ENCODE data around the gene WDHD1.
"Not testable (repeated sequence)": the region's sequence is repeated elsewhere in the genome, so short reads cannot be mapped to it uniquely, and the experiment has no call there.

WDHD1 gene

DNA sequence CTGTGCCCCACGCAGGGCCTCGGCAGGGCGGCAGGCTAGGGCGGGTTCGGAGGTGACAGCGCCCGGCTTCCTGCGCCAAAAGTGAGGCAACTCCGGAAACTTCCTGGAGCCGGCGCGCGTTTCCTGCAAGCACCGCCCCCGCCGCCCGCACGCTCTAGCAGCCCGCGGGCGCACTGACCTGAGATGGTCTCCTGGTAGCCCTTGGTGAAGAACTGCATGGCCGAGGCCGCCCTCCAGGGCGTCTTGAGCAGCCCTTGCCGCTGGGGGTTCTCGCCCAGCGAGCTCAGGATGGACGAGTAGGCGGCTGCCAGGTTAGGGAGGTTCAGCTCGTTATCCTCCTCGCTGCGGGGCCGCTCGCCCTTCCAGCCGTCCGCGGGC, 124.8 kb downstream of the WDHD1 start:
- H3K27ac ChIP-seq (ENCODE audit: low read length, poor library complexity, severe bottlenecking): no peak overlapping the region
- no peaks in the 10 kb centered on the region for H3K9me3 ChIP-seq (ENCODE audit: control insufficient read depth, low read length)
- DNase-seq: peak; percentile 87
- H2BK15ac ChIP-seq (ENCODE audit: low read depth, poor library complexity, severe bottlenecking): peak overlapping the region; percentile 52
- no peak overlapping the region for H2AK5ac ChIP-seq (ENCODE audit: low read length, severe bottlenecking)
- no peaks in the 10 kb centered on the region for H3K79me1 ChIP-seq (replicated peaks; ENCODE audit: low read length, poor library complexity, severe bottlenecking)
- no peak overlapping the region for H4K91ac ChIP-seq (ENCODE audit: low read length)
- H2BK120ac ChIP-seq (ENCODE audit: low read depth, low read length): no peak overlapping the region
- H3K4me1 ChIP-seq (ENCODE audit: control insufficient read depth, insufficient read depth, low read depth, low read length): peaks cover 16% of the 10 kb centered on the region
- H4K8ac ChIP-seq (ENCODE audit: low read length): peak overlapping the region; percentile 60
- no peaks in the 10 kb centered on the region for H3K36me3 ChIP-seq (ENCODE audit: control insufficient read depth in 1 of 2, insufficient read depth in 2 of 2, low read depth in 1 of 2, low read length in 2 of 2)
- H2BK5ac ChIP-seq (ENCODE audit: low read depth, low read length, poor library complexity, severe bottlenecking): no peak overlapping the region
- H3K27me3 ChIP-seq (ENCODE audit: control insufficient read depth in 1 of 2, insufficient read depth in 1 of 2, low read length in 2 of 2): no peaks in the 10 kb centered on the region
- H3K9ac ChIP-seq (ENCODE audit: low read length): peak overlapping the region; percentile 83
- no peak overlapping the region for H3K4ac ChIP-seq (ENCODE audit: low read depth in 1 of 2, low read length in 2 of 2)
- peak overlapping the region; percentile 19 to 64 for H3K18ac ChIP-seq (ENCODE audit: low read depth in 1 of 2, low read length in 2 of 2)
- WGBS: under 1% methylated on average over 32 of the region's 37 CpGs
- H3K14ac ChIP-seq (ENCODE audit: low read length in 2 of 2): no peak overlapping the region
- H3K23ac ChIP-seq (ENCODE audit: low read length in 2 of 2): peak overlapping the region in 1 of 2 experiments; percentile 35
- H3K4me2 ChIP-seq (ENCODE audit: low read length, poor library complexity, severe bottlenecking): peak overlapping the region; percentile 98
- H2BK12ac ChIP-seq (ENCODE audit: low read length in 2 of 2): no peak overlapping the region
- H2AFZ ChIP-seq (ENCODE audit: low read depth, low read length): peak overlapping the region; percentile 46
- peak overlapping the region; percentile 71 to 90 for H3K4me3 ChIP-seq (ENCODE audit: insufficient read depth in 1 of 2, low read depth in 1 of 2, low read length in 2 of 2)

DNA sequence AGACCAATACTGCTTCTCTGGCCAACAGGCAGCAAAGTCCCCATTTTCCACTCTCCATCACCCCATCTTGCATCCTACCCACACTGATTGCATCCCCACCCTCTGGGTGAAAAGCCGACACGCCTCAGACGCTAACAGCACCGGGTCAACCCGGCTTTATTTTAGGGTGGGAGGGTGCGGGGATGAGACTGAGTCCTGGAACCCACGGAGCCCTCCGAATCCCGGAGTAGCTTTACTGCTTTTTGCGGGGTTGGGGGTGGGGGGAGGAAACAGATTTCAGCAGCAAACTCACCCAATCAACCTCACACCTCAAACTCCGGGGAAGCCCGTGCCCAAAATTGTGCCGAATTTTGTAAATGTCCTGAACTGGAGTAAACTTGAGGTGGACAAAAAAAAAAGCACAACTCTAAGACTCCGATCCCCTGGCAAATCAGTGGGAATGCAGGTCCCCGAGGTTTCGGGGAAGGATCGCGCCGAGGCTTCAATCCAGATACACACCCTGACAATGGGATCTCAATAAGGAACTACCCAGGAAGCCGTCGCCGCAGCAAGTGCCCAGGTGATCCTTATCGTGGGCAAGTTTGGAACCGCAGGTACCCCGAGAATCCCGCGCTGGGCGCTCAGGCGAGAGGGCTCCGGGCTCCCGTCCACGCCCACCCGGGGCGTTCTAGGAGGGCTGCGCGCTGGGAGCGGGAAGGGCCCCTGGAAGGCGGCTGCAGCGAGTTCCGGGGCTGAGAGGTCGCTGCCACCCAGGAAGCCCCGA, 125.3 kb downstream of the WDHD1 start:
- DNase-seq: peak; percentile 20
- Histone ChIP-seq H3K4me2 (ENCODE audit: low read length, poor library complexity, severe bottlenecking) (peak overlapping the region; percentile 98), H2BK5ac (ENCODE audit: low read depth, low read length, poor library complexity, severe bottlenecking) (no peak overlapping the region), H3K27ac (ENCODE audit: low read length, poor library complexity, severe bottlenecking) (no peak overlapping the region), H3K27me3 (ENCODE audit: control insufficient read depth in 1 of 2, insufficient read depth in 1 of 2, low read length in 2 of 2) (no peaks in the 10 kb centered on the region), H2BK12ac (ENCODE audit: low read length in 2 of 2) (no peak overlapping the region), H4K8ac (ENCODE audit: low read length) (peak overlapping the region; percentile 60), H3K36me3 (ENCODE audit: control insufficient read depth in 1 of 2, insufficient read depth in 2 of 2, low read depth in 1 of 2, low read length in 2 of 2) (no peaks in the 10 kb centered on the region), H3K4me3 (ENCODE audit: insufficient read depth in 1 of 2, low read depth in 1 of 2, low read length in 2 of 2) (peak overlapping the region; percentile 71 to 90), H3K9me3 (ENCODE audit: control insufficient read depth, low read length) (no peaks in the 10 kb centered on the region), H3K79me1 (replicated peaks; ENCODE audit: low read length, poor library complexity, severe bottlenecking) (no peaks in the 10 kb centered on the region), H2AK5ac (ENCODE audit: low read length, severe bottlenecking) (no peak overlapping the region), H3K23ac (ENCODE audit: low read length in 2 of 2) (no peak overlapping the region), H2AFZ (ENCODE audit: low read depth, low read length) (peak overlapping the region; percentile 46), H3K18ac (ENCODE audit: low read depth in 1 of 2, low read length in 2 of 2) (peak overlapping the region; percentile 54 to 64), H3K14ac (ENCODE audit: low read length in 2 of 2) (no peak overlapping the region), H3K4me1 (ENCODE audit: control insufficient read depth, insufficient read depth, low read depth, low read length) (peaks cover 16% of the 10 kb centered on the region), H2BK15ac (ENCODE audit: low read depth, poor library complexity, severe bottlenecking) (peak overlapping the region; percentile 52), H4K91ac (ENCODE audit: low read length) (no peak overlapping the region), H3K9ac (ENCODE audit: low read length) (peak overlapping the region; percentile 83), H3K4ac (ENCODE audit: low read depth in 1 of 2, low read length in 2 of 2) (no peak overlapping the region), H2BK120ac (ENCODE audit: low read depth, low read length) (peak overlapping the region; percentile 85)
- WGBS: 2% methylated on average over 32 of the region's 42 CpGs

DNA sequence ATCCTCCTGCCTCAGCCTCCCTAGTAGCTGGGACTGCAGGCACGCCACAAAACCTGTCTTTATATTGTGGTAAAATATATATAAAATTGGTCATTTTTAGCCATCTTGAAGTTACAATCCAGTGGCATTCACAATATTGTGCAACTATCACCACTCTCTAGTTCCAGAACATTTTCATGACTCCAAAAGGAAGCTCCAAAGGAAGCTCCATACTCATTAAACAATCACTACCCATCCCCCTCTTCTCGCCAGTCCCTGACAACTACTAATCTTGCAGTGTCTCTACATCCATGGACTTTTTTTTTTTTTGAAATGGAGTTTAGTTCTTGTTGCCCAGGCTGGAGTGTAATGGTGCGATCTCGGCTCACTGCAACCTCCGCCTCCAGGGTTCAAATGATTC, 127.3 kb downstream of the WDHD1 start:
- no peak overlapping the region for H3K23ac ChIP-seq (ENCODE audit: low read length in 2 of 2)
- H2AFZ ChIP-seq (ENCODE audit: low read depth, low read length): no peak overlapping the region
- WGBS: 100% methylated on average over 3 of the region's 5 CpGs
- H4K91ac ChIP-seq (ENCODE audit: low read length): no peak overlapping the region
- no peaks in the 10 kb centered on the region for H3K27me3 ChIP-seq (ENCODE audit: control insufficient read depth in 1 of 2, insufficient read depth in 1 of 2, low read length in 2 of 2)
- H3K4me2 ChIP-seq (ENCODE audit: low read length, poor library complexity, severe bottlenecking): no peak overlapping the region
- no peak overlapping the region for H2BK15ac ChIP-seq (ENCODE audit: low read depth, poor library complexity, severe bottlenecking)
- H4K8ac ChIP-seq (ENCODE audit: low read length): no peak overlapping the region
- H3K36me3 ChIP-seq (ENCODE audit: control insufficient read depth in 1 of 2, insufficient read depth in 2 of 2, low read depth in 1 of 2, low read length in 2 of 2): no peaks in the 10 kb centered on the region
- no peak overlapping the region for H3K14ac ChIP-seq (ENCODE audit: low read length in 2 of 2)
- no peak overlapping the region for H3K27ac ChIP-seq (ENCODE audit: low read length, poor library complexity, severe bottlenecking)
- H3K9me3 ChIP-seq (ENCODE audit: control insufficient read depth, low read length): no peaks in the 10 kb centered on the region
- no peak overlapping the region for H2BK120ac ChIP-seq (ENCODE audit: low read depth, low read length)
- H3K79me1 ChIP-seq (replicated peaks; ENCODE audit: low read length, poor library complexity, severe bottlenecking): no peaks in the 10 kb centered on the region
- no peak overlapping the region for H2AK5ac ChIP-seq (ENCODE audit: low read length, severe bottlenecking)
- no peak overlapping the region for H3K4ac ChIP-seq (ENCODE audit: low read depth in 1 of 2, low read length in 2 of 2)
- no peak overlapping the region for H3K9ac ChIP-seq (ENCODE audit: low read length)
- H2BK5ac ChIP-seq (ENCODE audit: low read depth, low read length, poor library complexity, severe bottlenecking): no peak overlapping the region
- no peak overlapping the region for H3K4me3 ChIP-seq (ENCODE audit: insufficient read depth in 1 of 2, low read depth in 1 of 2, low read length in 2 of 2)
- no peak for DNase-seq
- peaks cover 16% of the 10 kb centered on the region for H3K4me1 ChIP-seq (ENCODE audit: control insufficient read depth, insufficient read depth, low read depth, low read length)
- no peak overlapping the region for H2BK12ac ChIP-seq (ENCODE audit: low read length in 2 of 2)
- H3K18ac ChIP-seq (ENCODE audit: low read depth in 1 of 2, low read length in 2 of 2): no peak overlapping the region

DNA sequence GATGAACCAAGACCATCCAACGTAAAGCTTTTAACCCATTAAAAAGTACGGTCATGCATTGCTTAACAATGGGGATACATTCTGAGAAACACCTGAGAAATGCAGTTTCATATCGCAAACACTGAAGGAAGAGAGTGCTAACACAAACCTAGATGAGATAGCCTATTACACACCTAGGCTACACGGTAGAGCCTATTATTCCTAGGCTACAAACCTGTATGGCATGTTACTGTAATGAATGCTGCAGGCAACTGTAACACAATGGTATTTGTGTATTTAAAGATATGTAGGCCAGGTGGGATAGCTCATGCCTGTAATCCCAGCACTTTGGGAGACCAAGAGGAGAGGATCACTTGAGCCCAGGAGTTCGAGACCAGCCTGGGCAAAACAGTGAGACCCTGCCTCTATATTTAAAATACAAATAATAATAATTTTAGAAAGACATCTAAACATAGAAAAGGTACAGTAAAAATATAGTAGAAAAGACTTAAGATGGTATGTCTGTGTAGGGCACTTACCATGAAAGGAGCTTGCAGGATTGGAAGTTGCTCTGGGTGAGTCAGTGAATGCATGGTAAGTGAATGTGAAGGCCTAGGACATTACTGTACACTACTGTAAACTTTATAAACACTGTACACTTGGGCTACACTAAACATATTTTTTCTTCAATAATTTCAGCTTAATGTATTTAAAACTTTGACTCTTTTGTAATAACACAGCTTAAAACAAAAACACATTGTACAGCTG, 128.9 kb downstream of the WDHD1 start:
- H3K4me1 ChIP-seq (ENCODE audit: control insufficient read depth, insufficient read depth, low read depth, low read length): peaks cover 13% of the 10 kb centered on the region
- 67% methylated on average over 3 of the region's 5 CpGs for WGBS
- H3K79me1 ChIP-seq (replicated peaks; ENCODE audit: low read length, poor library complexity, severe bottlenecking): not testable (repeated sequence)

More for the DNA sequence above, 128.9 kb downstream of the WDHD1 start:
- not testable (repeated sequence) for H3K4me3 ChIP-seq (ENCODE audit: insufficient read depth in 1 of 2, low read depth in 1 of 2, low read length in 2 of 2); H2AFZ ChIP-seq (ENCODE audit: low read depth, low read length); H2BK15ac ChIP-seq (ENCODE audit: low read depth, poor library complexity, severe bottlenecking); H2BK12ac ChIP-seq (ENCODE audit: low read length in 2 of 2); H3K14ac ChIP-seq (ENCODE audit: low read length in 2 of 2); H2BK120ac ChIP-seq (ENCODE audit: low read depth, low read length); H3K23ac ChIP-seq (ENCODE audit: low read length in 2 of 2); H3K27ac ChIP-seq (ENCODE audit: low read length, poor library complexity, severe bottlenecking); H4K8ac ChIP-seq (ENCODE audit: low read length); H3K18ac ChIP-seq (ENCODE audit: low read depth in 1 of 2, low read length in 2 of 2); H3K4me2 ChIP-seq (ENCODE audit: low read length, poor library complexity, severe bottlenecking); H3K36me3 ChIP-seq (ENCODE audit: control insufficient read depth in 1 of 2, insufficient read depth in 2 of 2, low read depth in 1 of 2, low read length in 2 of 2); H4K91ac ChIP-seq (ENCODE audit: low read length); H2BK5ac ChIP-seq (ENCODE audit: low read depth, low read length, poor library complexity, severe bottlenecking); H3K9ac ChIP-seq (ENCODE audit: low read length); H3K4ac ChIP-seq (ENCODE audit: low read depth in 1 of 2, low read length in 2 of 2); H2AK5ac ChIP-seq (ENCODE audit: low read length, severe bottlenecking); H3K9me3 ChIP-seq (ENCODE audit: control insufficient read depth, low read length); H3K27me3 ChIP-seq (ENCODE audit: control insufficient read depth in 1 of 2, insufficient read depth in 1 of 2, low read length in 2 of 2)
- peak; percentile 66 for DNase-seq

All from mesenchymal stem cell (in vitro differentiated cells and primary cell).